Activated naive CD4-positive, alpha-beta T cell treated with anti-CD3 and anti-CD28 coated beads for 36 hours (primary cell): Measurements from ENCODE around the gene AICDA. TPM values are rescaled to one million over a fixed set of nuclear protein-coding genes. Genes with fewer than 3 reads are reported as not detected.

Experiments used
- total RNA-seq, 2 experiments: library from RNA; stranded (reverse); gene quantifications; one replicate each; pipeline ENCODE4 v1.2.3, GENCODE V29; 2021

The AICDA gene
- total RNA-seq, 2 experiments from 2014 or later, result not detected

Other genes starting within 250 kb of the AICDA start
- not detected for gene CLEC6A, start 156.9 kb downstream of the AICDA start, total RNA-seq
- gene CLEC4D, start 99.4 kb downstream of the AICDA start, total RNA-seq, result not detected
- gene CLEC4E, start 72.0 kb downstream of the AICDA start, total RNA-seq, result not detected
- not detected for gene MFAP5, start 50.0 kb upstream of the AICDA start, total RNA-seq
- 1 to 10 TPM; 5.2 to 5.5 TPM for gene RIMKLB, start 85.1 kb upstream of the AICDA start, total RNA-seq
- gene A2ML1, start 209.8 kb upstream of the AICDA start, total RNA-seq, result not detected